Central memory CD8-positive, alpha-beta T cell (primary cell): ENCODE results near the gene SPPL2B.
A peak's percentile ranks its signal among the peaks of the same experiment; 100 is the strongest.
"Not testable (repeated sequence)": the region's sequence is repeated elsewhere in the genome, so short reads cannot be mapped to it uniquely, and the experiment has no call there.

ENCODE experiments used
- ATAC-seq: fragments of 150-1000 bp; cut with Tn5 transposase; replicated peaks from 2 replicates; pipeline ENCODE4 v1.10.0; 2022; ENCODE audit warnings: mild to moderate bottlenecking, moderate FRiP score, moderate number of reproducible peaks; ENCODE audit not compliant: poor library complexity, severe bottlenecking; ENCODE audit errors: extremely low read depth
- DNase-seq, 2 donors: peaks; one replicate each; pipeline ENCODE4 v3.0.0; 2021; ENCODE audit warnings: low spot score in 2 of 2
- H3K27ac Mint-ChIP-seq: one replicate; pipeline ENCODE4 v1.8.0; 2022; ENCODE audit warnings: low read depth, mild to moderate bottlenecking, moderate library complexity, mixed read lengths
- H3K27me3 Mint-ChIP-seq: one replicate; pipeline ENCODE4 v1.8.0; 2022; ENCODE audit warnings: mixed read lengths
- H3K36me3 Mint-ChIP-seq: one replicate; pipeline ENCODE4 v1.8.0; 2022; ENCODE audit warnings: mild to moderate bottlenecking, moderate library complexity, mixed read lengths; ENCODE audit not compliant: insufficient read depth
- H3K4me1 Mint-ChIP-seq: one replicate; pipeline ENCODE4 v1.8.0; 2022; ENCODE audit warnings: mixed read lengths
- H3K4me3 Mint-ChIP-seq: one replicate; pipeline ENCODE4 v1.8.0; 2022; ENCODE audit warnings: mild to moderate bottlenecking, moderate library complexity, mixed read lengths
- H3K9me3 Mint-ChIP-seq: one replicate; pipeline ENCODE4 v1.8.0; 2022; ENCODE audit warnings: mixed read lengths

The SPPL2B gene

GRCh38 chr19:2328401-2329148, at the start of gene SPPL2B, which contains the start of gene LSM7:
TSS of gene SPPL2B (plus strand) at chr19:2328684. CDS start at chr19:2328710, 26 bp downstream.
TSS of gene LSM7 (minus strand) at chr19:2328586. CDS start at chr19:2328566, 20 bp downstream.
- Mint-ChIP-seq H3K4me1 (peaks cover 47% of the 10 kb centered on the region), H3K4me3 (peak within 1 kb of the TSS; percentile 96), H3K36me3 (peaks cover 35% of the 10 kb centered on the region), H3K9me3 (no peaks in the 10 kb centered on the region), H3K27me3 (no peaks in the 10 kb centered on the region), H3K27ac (peak within 1 kb of the TSS; percentile 94)
- peak; percentile 83 to 84 for DNase-seq
- ATAC-seq, result peak; percentile 82

- H3K9me3 Mint-ChIP-seq, result no peaks in the 10 kb centered on the region
- H3K36me3 Mint-ChIP-seq, result peaks cover 50% of the 10 kb centered on the region
- peak overlapping the region; percentile 4 for H3K4me3 Mint-ChIP-seq
- H3K27ac Mint-ChIP-seq, result no peak overlapping the region
- no peaks in the 10 kb centered on the region for H3K27me3 Mint-ChIP-seq
- ATAC-seq (no peak), DNase-seq (no peak)
- peaks cover 8% of the 10 kb centered on the region for H3K4me1 Mint-ChIP-seq
These were observed 47.7 kb upstream of the SPPL2B start for GRCh38 chr19:2280633-2281264.

DNA sequence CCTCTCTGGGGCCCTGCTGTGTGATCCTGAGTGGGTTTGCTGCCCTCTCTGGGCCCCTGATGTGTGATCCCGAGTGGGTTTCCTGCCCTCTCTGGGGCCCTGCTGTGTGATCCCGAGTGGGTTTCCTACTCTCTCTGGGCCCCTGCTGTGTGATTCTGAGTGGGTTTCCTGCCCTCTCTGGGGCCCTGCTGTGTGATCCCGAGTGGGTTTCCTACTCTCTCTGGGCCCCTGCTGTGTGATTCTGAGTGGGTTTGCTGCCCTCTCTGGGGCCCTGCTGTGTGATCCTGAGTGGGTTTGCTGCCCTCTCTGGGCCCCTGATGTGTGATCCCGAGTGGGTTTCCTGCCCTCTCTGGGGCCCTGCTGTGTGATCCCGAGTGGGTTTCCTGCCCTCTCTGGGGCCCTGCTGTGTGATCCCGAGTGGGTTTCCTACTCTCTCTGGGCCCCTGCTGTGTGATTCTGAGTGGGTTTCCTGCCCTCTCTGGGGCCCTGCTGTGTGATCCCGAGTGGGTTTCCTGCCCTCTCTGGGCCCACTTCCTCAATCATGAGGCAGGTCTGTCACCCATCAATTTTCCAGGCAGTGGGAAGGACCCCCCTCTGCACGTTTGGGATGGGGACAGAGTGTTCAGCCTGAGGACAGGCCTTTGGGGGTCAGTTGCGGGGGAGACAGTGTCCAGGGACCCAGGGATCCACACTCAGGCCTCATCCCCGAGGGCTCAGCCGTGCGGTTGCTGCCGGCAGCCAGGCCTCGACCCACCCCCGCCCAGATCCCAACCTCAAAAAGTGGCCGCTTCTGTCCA, 47.0 kb upstream of the SPPL2B start:
- H3K4me3 Mint-ChIP-seq, result peak overlapping the region; percentile 77
- H3K4me1 Mint-ChIP-seq, DNase-seq, H3K9me3 Mint-ChIP-seq, ATAC-seq, H3K27me3 Mint-ChIP-seq: not testable (repeated sequence)
- peaks cover 51% of the 10 kb centered on the region for H3K36me3 Mint-ChIP-seq
- H3K27ac Mint-ChIP-seq, result peak overlapping the region; percentile 85

DNA sequence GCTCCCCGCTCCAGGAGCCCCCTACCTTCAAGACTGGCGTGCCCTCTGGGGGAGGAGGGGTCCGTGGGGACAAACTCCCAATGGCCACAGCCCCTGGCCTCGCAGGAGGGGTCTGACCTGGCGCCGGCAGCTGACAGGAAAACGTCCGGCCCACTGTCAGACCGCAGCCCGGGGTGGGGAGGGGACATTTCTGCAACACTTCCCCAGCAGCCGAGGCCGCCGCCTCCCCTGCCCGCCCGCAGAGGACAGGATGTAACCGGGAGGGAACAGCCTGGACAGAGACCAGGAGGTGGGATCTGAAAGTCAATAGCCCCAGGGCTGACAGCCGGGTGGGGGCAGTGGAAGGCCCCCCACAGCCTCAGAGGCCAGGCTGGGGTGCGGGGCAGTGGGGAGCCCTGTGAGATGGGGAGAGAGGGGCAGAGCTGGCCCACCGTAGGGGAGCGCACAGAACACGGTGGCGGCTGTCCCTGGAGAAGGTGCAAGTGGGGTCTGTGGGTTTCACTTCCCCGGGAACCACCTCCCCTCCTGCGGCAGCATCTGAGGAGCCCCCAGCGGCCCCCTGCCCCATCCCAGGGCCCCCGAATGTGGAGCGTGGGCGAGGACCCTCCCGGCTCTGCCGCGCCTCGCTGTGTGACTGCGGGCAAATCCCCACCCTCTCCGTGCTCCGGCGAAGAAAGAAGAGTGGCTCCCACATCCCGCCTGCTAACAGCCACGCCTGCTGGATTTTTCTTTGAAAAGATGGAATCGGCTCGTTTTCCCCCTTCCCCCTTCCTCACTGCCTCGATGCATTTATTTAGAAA, 46.2 kb upstream of the SPPL2B start, which contains the start of gene PEAK3:
Gene PEAK3, minus strand, starts transcription at position 114 of the 800 bp plus-strand sequence. CDS start 1,244 bp downstream, outside the sequence.
- ATAC-seq (peak; percentile 50), DNase-seq (no peak)
- Mint-ChIP-seq H3K4me3 (peak within 1 kb of the TSS; percentile 77), H3K36me3 (peaks cover 46% of the 10 kb centered on the region), H3K9me3 (no peaks in the 10 kb centered on the region), H3K27me3 (no peaks in the 10 kb centered on the region), H3K4me1 (peaks cover 8% of the 10 kb centered on the region), H3K27ac (peak within 1 kb of the TSS; percentile 85)

GRCh38 chr19:2282862-2283237, 45.6 kb upstream of the SPPL2B start:
- H3K36me3 Mint-ChIP-seq, result peaks cover 43% of the 10 kb centered on the region
- ATAC-seq, result no peak
- H3K9me3 Mint-ChIP-seq, result no peaks in the 10 kb centered on the region
- H3K4me3 Mint-ChIP-seq, result peak overlapping the region; percentile 77
- H3K4me1 Mint-ChIP-seq, result peaks cover 8% of the 10 kb centered on the region
- no peak for DNase-seq
- H3K27me3 Mint-ChIP-seq, result no peaks in the 10 kb centered on the region
- H3K27ac Mint-ChIP-seq, result peak overlapping the region; percentile 85

GRCh38 chr19:2283835-2284507, 44.5 kb upstream of the SPPL2B start:
- no peaks in the 10 kb centered on the region for H3K9me3 Mint-ChIP-seq
- H3K4me3 Mint-ChIP-seq, result no peak overlapping the region
- no peak overlapping the region for H3K27ac Mint-ChIP-seq
- H3K27me3 Mint-ChIP-seq, result no peaks in the 10 kb centered on the region
- H3K4me1 Mint-ChIP-seq, result peaks cover 18% of the 10 kb centered on the region
- ATAC-seq (no peak), DNase-seq (no peak)
- H3K36me3 Mint-ChIP-seq, result peaks cover 38% of the 10 kb centered on the region

DNA sequence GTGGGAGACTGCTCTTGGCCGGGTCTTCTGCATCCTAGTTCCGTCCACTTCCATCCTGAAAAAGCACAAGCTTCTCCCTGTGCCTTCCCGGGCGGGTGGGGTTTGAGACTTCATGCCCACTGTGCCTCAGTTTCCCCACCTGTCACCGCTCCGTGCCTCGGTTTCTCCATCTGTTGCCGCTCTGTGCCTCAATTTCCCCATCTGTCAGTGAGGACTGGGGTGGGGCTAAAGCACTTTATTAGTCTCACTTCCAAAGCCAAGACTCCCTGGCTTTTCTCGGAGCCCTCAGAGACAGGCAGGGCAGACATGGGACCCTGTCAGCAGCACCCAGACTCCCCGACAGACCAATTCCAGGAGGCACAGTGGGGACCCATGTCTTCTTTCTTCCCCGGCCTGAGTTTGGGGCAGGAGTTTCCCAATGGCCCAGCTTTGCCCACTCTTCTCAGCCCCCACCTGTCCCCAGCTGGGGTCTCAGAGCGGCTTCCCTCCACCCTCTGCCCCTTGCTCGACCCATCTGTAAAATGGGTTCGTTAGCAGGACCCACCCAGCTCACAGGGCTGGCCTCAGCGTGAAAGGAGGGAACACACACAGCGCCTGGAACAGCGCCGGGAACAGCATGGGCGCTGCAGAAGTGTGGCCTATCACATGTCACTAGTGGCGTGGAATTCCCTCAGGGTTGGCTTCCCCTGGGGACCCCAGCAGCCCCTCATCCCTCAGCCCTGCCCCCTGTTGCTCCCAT, 41.9 kb upstream of the SPPL2B start:
- Mint-ChIP-seq H3K36me3 (peaks cover 40% of the 10 kb centered on the region), H3K4me3 (peak overlapping the region; percentile 18), H3K4me1 (peaks cover 29% of the 10 kb centered on the region), H3K9me3 (no peaks in the 10 kb centered on the region), H3K27me3 (no peaks in the 10 kb centered on the region), H3K27ac (peak overlapping the region; percentile 75)
- ATAC-seq (no peak), DNase-seq (no peak)

DNA sequence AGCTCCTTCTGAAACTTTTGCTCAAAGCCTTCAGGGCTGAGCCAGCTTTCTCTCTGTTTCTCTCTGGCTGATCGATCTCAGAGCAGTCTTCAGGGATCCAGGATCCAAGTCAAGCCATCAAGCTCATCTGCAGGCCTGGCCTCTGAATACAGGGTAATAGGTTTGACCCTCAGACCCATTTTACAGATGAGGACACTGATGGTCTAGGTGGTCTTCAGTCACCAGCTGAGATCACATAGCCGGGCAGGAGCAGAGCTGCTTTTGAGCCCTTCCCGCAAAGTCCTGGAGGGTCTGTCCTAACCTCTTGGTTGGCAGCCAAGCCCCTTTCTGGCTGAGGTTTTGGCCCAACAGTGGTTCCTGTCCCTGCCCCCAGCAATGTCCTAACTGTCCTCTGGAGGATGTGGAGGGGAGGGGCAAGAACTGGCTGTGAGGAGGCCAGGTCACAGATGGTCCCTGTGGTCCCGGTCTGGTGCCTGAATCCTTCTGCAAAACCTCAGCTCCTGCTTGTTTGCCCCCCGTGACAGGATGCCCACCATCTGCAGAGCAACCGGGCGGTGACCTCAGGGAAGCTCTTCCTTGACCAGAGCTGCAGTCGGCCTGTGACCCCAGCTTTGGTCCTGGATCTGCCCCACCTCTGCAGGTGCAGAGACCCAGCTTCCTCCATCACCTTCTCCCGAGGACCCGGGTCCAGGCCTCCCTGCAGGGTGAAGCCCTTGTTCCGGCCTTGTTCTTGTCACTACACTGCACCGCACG, 40.7 kb upstream of the SPPL2B start:
- DNase-seq (no peak), ATAC-seq (no peak)
- Mint-ChIP-seq H3K27me3 (no peaks in the 10 kb centered on the region), H3K4me3 (peak overlapping the region; percentile 77), H3K36me3 (peaks cover 41% of the 10 kb centered on the region), H3K4me1 (peaks cover 21% of the 10 kb centered on the region), H3K9me3 (no peaks in the 10 kb centered on the region), H3K27ac (no peak overlapping the region)

DNA sequence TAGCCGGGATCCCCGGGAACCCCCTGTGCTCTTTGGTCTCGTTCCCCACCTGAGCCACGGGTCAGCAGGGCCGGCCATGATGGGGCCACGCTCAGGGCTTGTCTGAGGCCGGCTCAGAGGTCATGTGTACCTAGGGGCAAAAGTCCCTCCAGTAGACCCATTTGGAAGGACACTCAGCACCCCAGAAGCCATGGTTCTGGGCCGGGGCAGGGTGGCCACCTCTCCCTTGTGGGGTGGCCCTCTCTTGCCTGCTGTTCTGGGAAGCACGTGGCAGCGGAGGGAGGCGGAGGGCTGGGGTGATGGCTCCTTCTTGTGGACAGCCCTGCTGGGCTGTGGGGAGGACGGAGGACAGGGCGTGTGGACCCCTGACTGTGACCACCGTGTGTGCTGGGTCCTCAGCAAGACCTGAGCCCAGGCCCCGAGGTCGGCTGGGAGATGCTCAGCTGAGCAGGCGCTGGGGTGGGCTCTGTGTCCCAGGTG, 40.1 kb upstream of the SPPL2B start:
- peaks cover 44% of the 10 kb centered on the region for H3K36me3 Mint-ChIP-seq
- ATAC-seq (no peak), DNase-seq (no peak)
- H3K4me1 Mint-ChIP-seq, result peaks cover 21% of the 10 kb centered on the region
- no peaks in the 10 kb centered on the region for H3K27me3 Mint-ChIP-seq
- peak overlapping the region; percentile 90 for H3K27ac Mint-ChIP-seq
- no peaks in the 10 kb centered on the region for H3K9me3 Mint-ChIP-seq
- H3K4me3 Mint-ChIP-seq, result peak overlapping the region; percentile 77

- H3K4me3 Mint-ChIP-seq, result peak overlapping the region; percentile 77
- peaks cover 48% of the 10 kb centered on the region for H3K36me3 Mint-ChIP-seq
- H3K4me1 Mint-ChIP-seq, result peaks cover 27% of the 10 kb centered on the region
- peak overlapping the region; percentile 90 for H3K27ac Mint-ChIP-seq
- H3K9me3 Mint-ChIP-seq, result no peaks in the 10 kb centered on the region
- H3K27me3 Mint-ChIP-seq, result no peaks in the 10 kb centered on the region
- DNase-seq (no peak), ATAC-seq (peak; percentile 6)
These were observed 39.4 kb upstream of the SPPL2B start for GRCh38 chr19:2288818-2289713.
